Lower leg skin (tissue), 3 donors: ENCODE data around the gene TFAP2A.

Experiments used
- POLR2A ChIP-seq, 2 donors: fragments of 450-650 bp; IDR thresholded peaks; one replicate each; pipeline ENCODE4 v1.6.1; 2016 to 2017; ENCODE audit warnings: antibody characterized with exemption in 2 of 2, mild to moderate bottlenecking in 1 of 2, moderate library complexity in 1 of 2
- TF ChIP-seq, protein P1 (sequence below), 3 donors: fragments of 450-650 bp; IDR thresholded peaks; one replicate each; pipeline ENCODE4 v1.5.1; 2016; ENCODE audit warnings: antibody characterized with exemption in 3 of 3, mild to moderate bottlenecking in 3 of 3, moderate library complexity in 2 of 3

DNA sequence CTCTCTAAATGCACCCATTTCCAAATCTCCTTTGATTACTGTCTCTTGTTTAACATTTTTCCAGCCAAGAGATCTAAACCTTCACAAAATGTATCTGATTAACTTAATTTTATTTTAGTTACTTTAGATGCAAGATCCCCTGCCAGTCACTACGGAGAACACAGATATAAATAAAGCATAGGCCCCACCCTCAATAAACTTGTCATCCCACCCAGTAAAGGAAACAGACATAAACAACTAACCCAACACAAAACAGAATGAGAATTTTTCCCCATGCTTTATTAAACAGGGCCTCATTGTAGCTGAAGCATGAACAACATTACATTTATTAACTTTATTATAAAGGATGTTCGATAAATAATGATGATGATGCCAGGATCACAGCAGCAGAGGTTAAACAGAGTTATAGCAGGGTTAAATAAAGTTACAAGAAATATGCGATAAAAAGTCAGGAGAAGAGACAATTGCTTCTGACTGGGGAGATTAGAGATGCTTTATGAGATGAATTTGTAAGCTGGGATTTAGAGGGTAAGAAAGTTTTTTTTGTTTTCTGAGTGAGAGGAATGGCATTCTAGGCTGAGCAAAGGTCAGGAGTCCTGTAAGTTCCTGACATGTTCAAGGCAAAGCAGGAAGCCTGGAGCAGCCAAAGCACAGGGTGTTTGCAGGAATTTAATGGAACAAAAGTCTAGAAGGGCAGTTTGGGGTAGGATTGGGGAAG, 41.1 kb downstream of the TFAP2A start:
- TF ChIP-seq, protein P1, sequence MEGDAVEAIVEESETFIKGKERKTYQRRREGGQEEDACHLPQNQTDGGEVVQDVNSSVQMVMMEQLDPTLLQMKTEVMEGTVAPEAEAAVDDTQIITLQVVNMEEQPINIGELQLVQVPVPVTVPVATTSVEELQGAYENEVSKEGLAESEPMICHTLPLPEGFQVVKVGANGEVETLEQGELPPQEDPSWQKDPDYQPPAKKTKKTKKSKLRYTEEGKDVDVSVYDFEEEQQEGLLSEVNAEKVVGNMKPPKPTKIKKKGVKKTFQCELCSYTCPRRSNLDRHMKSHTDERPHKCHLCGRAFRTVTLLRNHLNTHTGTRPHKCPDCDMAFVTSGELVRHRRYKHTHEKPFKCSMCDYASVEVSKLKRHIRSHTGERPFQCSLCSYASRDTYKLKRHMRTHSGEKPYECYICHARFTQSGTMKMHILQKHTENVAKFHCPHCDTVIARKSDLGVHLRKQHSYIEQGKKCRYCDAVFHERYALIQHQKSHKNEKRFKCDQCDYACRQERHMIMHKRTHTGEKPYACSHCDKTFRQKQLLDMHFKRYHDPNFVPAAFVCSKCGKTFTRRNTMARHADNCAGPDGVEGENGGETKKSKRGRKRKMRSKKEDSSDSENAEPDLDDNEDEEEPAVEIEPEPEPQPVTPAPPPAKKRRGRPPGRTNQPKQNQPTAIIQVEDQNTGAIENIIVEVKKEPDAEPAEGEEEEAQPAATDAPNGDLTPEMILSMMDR (IDR thresholded peaks at IDR 0.05): no peak
- TF ChIP-seq POLR2A (IDR thresholded peaks at IDR 0.05): no peak
